ENCODE measurements around the gene PCBP3. TPM values are rescaled to one million over a fixed set of nuclear protein-coding genes. Genes with fewer than 3 reads are reported as not detected.

Gene PCBP3
- total RNA-seq, 1 experiment from 2014 or later: 3.7 TPM

DNA sequence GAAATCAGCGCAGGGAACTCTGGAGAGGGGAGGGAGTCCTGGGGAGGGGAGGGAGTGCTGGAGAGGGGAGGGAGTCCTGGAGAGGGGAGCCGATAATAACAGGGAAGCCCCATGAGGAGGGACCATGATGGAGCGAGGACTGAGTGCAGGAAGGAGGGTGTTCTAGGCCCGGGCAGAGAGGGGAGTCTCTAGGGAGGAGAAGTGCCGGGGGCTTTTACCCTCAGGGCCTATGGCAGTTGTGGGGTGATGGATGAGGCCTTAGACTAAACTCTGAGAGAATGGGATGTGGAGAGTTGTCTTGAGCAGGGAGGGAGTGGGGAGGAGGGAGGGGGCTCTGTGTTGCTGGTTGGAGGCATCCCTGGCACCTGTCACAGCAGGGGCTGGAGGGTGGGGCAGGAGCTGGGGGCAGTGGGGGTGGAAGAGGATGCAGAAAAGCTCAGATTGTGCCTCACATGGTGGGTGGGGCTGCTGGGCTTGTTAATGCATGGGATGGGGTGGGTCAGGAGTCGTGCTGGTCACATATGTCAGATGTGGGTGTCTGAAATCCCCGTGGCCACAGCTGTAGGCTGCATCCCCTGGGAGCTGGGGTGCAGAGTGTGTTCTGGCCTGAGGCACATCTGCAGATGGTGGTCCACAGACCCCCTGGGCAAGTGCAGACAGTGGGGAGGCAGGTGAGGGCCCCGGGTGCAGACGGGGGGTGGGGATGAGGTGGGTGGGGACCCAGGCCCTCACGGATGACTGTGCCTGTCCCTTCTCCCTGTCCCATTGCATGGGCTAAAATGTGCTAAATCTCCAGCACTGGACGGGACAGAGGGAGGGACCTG, 249.6 kb downstream of the PCBP3 start:
- ChIA-PET POLR2A (no interaction called here), CTCF (interaction anchor here (0.6 to 1.2 kb wide), 2 partner anchors 12 to 467 kb away, joined by 4 to 5 read pairs; no protein-coding TSS in a partner anchor)

DNA sequence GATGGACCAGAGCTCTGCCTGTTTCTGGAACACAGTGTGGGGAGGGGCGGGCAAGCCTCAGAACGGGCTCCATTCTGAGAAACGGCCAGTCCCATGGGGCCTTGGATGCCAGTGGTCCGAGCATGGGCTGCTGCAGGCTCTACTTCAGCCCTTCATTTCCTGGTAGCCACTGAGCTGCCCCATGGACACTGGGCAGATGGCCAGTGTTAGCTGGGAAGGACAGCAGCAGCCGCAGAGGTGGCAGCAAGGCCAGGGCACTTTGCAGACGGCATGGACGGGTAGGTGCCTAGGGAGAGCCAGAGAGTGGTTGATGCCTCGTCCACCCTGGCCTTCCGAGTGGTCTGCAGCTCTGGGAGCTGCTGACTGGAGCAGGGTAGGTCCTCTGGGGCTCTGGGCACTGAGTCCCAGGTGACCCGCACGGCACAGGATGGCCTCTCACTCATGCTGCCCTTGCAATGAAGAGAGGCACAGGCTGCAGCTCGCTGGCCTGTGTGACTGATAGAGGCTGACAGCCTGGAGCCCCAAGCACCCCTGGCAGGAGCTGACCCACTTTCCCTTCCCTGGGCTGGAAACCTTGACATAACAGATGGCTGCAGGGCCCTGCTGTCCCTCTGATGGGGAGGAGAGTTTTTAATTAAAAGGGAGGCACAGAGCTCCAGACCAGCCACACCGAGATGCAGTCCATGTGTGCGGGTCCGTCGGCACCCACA, 250.4 kb downstream of the PCBP3 start:
- H3K4me1 Mint-ChIP-seq (ENCODE audit: insufficient read depth, unreplicated experiment): no peaks in the 10 kb centered on the region
- no TSS peak for BruUV-seq (replicated peaks)
- H3K27me3 Mint-ChIP-seq (ENCODE audit: insufficient read depth, unreplicated experiment): peaks cover 19% of the 10 kb centered on the region
- TF ChIP-seq, protein P1, sequence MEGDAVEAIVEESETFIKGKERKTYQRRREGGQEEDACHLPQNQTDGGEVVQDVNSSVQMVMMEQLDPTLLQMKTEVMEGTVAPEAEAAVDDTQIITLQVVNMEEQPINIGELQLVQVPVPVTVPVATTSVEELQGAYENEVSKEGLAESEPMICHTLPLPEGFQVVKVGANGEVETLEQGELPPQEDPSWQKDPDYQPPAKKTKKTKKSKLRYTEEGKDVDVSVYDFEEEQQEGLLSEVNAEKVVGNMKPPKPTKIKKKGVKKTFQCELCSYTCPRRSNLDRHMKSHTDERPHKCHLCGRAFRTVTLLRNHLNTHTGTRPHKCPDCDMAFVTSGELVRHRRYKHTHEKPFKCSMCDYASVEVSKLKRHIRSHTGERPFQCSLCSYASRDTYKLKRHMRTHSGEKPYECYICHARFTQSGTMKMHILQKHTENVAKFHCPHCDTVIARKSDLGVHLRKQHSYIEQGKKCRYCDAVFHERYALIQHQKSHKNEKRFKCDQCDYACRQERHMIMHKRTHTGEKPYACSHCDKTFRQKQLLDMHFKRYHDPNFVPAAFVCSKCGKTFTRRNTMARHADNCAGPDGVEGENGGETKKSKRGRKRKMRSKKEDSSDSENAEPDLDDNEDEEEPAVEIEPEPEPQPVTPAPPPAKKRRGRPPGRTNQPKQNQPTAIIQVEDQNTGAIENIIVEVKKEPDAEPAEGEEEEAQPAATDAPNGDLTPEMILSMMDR (IDR thresholded peaks at IDR 0.05; ENCODE audit: unreplicated experiment): no peak
- H3K36me3 Mint-ChIP-seq (ENCODE audit: insufficient read depth, unreplicated experiment): no peaks in the 10 kb centered on the region
- POLR2A ChIA-PET: no interaction called here
- intact Hi-C loops (cut with micrococcal nuclease): no loop called here
- H3K4me3 Mint-ChIP-seq (ENCODE audit: unreplicated experiment): no peak overlapping the region
- no peak for DNase-seq (ENCODE audit: unreplicated experiment)
- no peak overlapping the region for H3K27ac Mint-ChIP-seq (ENCODE audit: low read depth, unreplicated experiment)
- no peaks in the 10 kb centered on the region for H3K9me3 Mint-ChIP-seq (ENCODE audit: unreplicated experiment)
- CTCF ChIA-PET: interaction anchor here (0.6 to 1.2 kb wide), 2 partner anchors 13 to 466 kb away, joined by 4 to 5 read pairs; no protein-coding TSS in a partner anchor

More for the DNA sequence above, 249.6 kb downstream of the PCBP3 start:
- TF ChIP-seq, protein P1 (IDR thresholded peaks at IDR 0.05; ENCODE audit: unreplicated experiment): no peak
- Mint-ChIP-seq H3K9me3 (ENCODE audit: unreplicated experiment) (no peaks in the 10 kb centered on the region), H3K4me3 (ENCODE audit: unreplicated experiment) (no peak overlapping the region), H3K4me1 (ENCODE audit: insufficient read depth, unreplicated experiment) (no peaks in the 10 kb centered on the region), H3K36me3 (ENCODE audit: insufficient read depth, unreplicated experiment) (no peaks in the 10 kb centered on the region), H3K27me3 (ENCODE audit: insufficient read depth, unreplicated experiment) (peaks cover 19% of the 10 kb centered on the region), H3K27ac (ENCODE audit: low read depth, unreplicated experiment) (no peak overlapping the region)
- intact Hi-C loops (cut with micrococcal nuclease): no loop called here
- DNase-seq (ENCODE audit: unreplicated experiment): no peak
- BruUV-seq (replicated peaks): no TSS peak

DNA sequence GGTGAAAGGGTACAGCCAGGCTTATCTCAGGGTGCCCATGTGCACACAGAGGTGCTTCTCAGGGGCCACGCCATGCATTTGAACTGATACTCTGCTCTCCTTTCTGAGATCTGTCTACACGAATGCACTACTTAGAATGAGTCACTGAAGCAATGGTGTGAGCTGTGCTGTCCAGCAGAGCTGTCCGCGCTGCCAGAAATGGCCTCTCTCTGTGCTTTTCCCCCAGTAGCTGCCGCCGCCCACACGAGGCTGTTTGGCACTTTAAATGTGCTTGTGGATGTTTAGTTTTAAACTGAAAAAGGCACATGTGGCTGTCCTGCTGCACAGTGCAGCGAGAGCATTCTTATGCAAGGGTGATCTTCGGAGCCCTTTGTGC, 250.9 kb downstream of the PCBP3 start:
- no TSS peak for BruUV-seq (replicated peaks)
- ChIA-PET CTCF (interaction anchor here (1.2 kb wide), 1 partner anchor 13 kb away, joined by 5 read pairs; no protein-coding TSS in a partner anchor), POLR2A (no interaction called here)
- Mint-ChIP-seq H3K9me3 (ENCODE audit: unreplicated experiment) (no peaks in the 10 kb centered on the region), H3K27me3 (ENCODE audit: insufficient read depth, unreplicated experiment) (peaks cover 19% of the 10 kb centered on the region), H3K27ac (ENCODE audit: low read depth, unreplicated experiment) (no peak overlapping the region), H3K36me3 (ENCODE audit: insufficient read depth, unreplicated experiment) (no peaks in the 10 kb centered on the region), H3K4me1 (ENCODE audit: insufficient read depth, unreplicated experiment) (no peaks in the 10 kb centered on the region), H3K4me3 (ENCODE audit: unreplicated experiment) (no peak overlapping the region)
- DNase-seq (ENCODE audit: unreplicated experiment): no peak
- intact Hi-C loops (cut with micrococcal nuclease): no loop called here
- TF ChIP-seq, protein P1 (IDR thresholded peaks at IDR 0.05; ENCODE audit: unreplicated experiment): no peak
